GM21825 (cell line): Measurements from ENCODE around the gene SHQ1.
"Not testable (repeated sequence)": the region's sequence is repeated elsewhere in the genome, so short reads cannot be mapped to it uniquely, and the experiment has no call there.

ENCODE experiments used
- ATAC-seq: cut with Tn5 transposase; IDR thresholded peaks from one replicate; pipeline ENCODE4 v1.9.1; 2021; ENCODE audit warnings: mild to moderate bottlenecking, moderate library complexity; ENCODE audit not compliant: unreplicated experiment

Gene SHQ1

GRCh38 chr3:72722930-72723726 is 125.1 kb downstream of the SHQ1 start:
- ATAC-seq: peak; percentile 64

GRCh38 chr3:72721683-72722381 is 126.4 kb downstream of the SHQ1 start:
- ATAC-seq: no peak

GRCh38 chr3:72720566-72720965 is 127.7 kb downstream of the SHQ1 start:
- ATAC-seq: no peak

GRCh38 chr3:72719137-72719536 is 129.1 kb downstream of the SHQ1 start:
- no peak for ATAC-seq

- ATAC-seq: not testable (repeated sequence)
Measured at GRCh38 chr3:72714135-72714534, 134.1 kb downstream of the SHQ1 start.

GRCh38 chr3:72710471-72710870 is 137.8 kb downstream of the SHQ1 start:
- not testable (repeated sequence) for ATAC-seq

GRCh38 chr3:72708441-72708840 is 139.8 kb downstream of the SHQ1 start:
- ATAC-seq: no peak

GRCh38 chr3:72702997-72703396 is 145.2 kb downstream of the SHQ1 start:
- ATAC-seq: no peak

- ATAC-seq: no peak
Measured at GRCh38 chr3:72702390-72702789, 145.9 kb downstream of the SHQ1 start.

- ATAC-seq: no peak
Measured at GRCh38 chr3:72700106-72700505, 148.1 kb downstream of the SHQ1 start.

- ATAC-seq: no peak
Measured at GRCh38 chr3:72699631-72700030, 148.6 kb downstream of the SHQ1 start.
